Neural crest cell (in vitro differentiated cells): ENCODE data around the gene WNT5B. TPM values are rescaled to one million over a fixed set of nuclear protein-coding genes. Genes with fewer than 3 reads are reported as not detected.
A peak's percentile ranks its signal among the peaks of the same experiment; 100 is the strongest.

Experiments used
- DNase-seq: peaks from one replicate; pipeline ENCODE4 v3.0.0; 2021; ENCODE audit warnings: low read depth, mixed read lengths, low spot score
- H3K27ac Mint-ChIP-seq: one replicate; pipeline ENCODE4 v1.8.0; 2021; ENCODE audit warnings: mild to moderate bottlenecking, mixed read lengths; ENCODE audit not compliant: unreplicated experiment
- H3K27me3 Mint-ChIP-seq: 2 replicates; pipeline ENCODE4 v1.8.0; 2021; ENCODE audit warnings: low read depth, mild to moderate bottlenecking, mixed read lengths
- H3K36me3 Mint-ChIP-seq: 2 replicates; pipeline ENCODE4 v1.8.0; 2021; ENCODE audit warnings: low read depth, mild to moderate bottlenecking, mixed read lengths
- H3K4me1 Mint-ChIP-seq: 2 replicates; pipeline ENCODE4 v1.8.0; 2021; ENCODE audit warnings: mixed read lengths
- H3K4me3 Mint-ChIP-seq: one replicate; pipeline ENCODE4 v1.8.0; 2021; ENCODE audit warnings: mild to moderate bottlenecking, mixed read lengths
- H3K9me3 Mint-ChIP-seq: 2 replicates; pipeline ENCODE4 v1.8.0; 2021; ENCODE audit warnings: mixed read lengths
- total RNA-seq: library from RNA; stranded (reverse); gene quantifications from 2 replicates; pipeline ENCODE4 v1.2.1, GENCODE V29; 2021
- TF ChIP-seq, protein P1 (sequence below): fragments of 200-600 bp; sonication (generic); conservative IDR thresholded peaks from 2 replicates; pipeline ENCODE4 v1.5.0; 2021; ENCODE audit warnings: antibody characterized with exemption, mild to moderate bottlenecking

Gene WNT5B
- total RNA-seq, 1 donor from 2014 or later, result 14.2 TPM

DNA sequence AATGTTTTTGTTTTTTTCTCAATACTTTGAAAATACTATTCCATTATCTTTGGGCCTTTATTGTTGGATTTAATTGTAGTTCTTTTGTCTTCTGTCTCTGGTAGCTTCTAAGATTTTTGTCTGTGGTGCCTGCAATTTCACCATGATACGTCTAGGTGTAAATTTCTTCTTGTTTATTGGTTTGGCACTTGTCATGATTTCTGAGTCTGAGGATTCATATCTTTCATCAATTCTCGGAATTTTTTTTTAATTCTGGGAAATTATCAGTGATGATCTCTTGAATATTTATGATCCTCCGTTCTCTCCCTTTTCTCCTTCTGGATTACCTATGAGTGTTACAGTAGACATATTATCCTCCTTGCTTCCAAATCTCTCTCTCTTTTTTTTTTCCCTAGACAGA, 47.0 kb downstream of the WNT5B start:
- H3K4me1 Mint-ChIP-seq, result no peaks in the 10 kb centered on the region
- no peaks in the 10 kb centered on the region for H3K36me3 Mint-ChIP-seq
- H3K9me3 Mint-ChIP-seq, result no peaks in the 10 kb centered on the region
- TF ChIP-seq, protein P1, sequence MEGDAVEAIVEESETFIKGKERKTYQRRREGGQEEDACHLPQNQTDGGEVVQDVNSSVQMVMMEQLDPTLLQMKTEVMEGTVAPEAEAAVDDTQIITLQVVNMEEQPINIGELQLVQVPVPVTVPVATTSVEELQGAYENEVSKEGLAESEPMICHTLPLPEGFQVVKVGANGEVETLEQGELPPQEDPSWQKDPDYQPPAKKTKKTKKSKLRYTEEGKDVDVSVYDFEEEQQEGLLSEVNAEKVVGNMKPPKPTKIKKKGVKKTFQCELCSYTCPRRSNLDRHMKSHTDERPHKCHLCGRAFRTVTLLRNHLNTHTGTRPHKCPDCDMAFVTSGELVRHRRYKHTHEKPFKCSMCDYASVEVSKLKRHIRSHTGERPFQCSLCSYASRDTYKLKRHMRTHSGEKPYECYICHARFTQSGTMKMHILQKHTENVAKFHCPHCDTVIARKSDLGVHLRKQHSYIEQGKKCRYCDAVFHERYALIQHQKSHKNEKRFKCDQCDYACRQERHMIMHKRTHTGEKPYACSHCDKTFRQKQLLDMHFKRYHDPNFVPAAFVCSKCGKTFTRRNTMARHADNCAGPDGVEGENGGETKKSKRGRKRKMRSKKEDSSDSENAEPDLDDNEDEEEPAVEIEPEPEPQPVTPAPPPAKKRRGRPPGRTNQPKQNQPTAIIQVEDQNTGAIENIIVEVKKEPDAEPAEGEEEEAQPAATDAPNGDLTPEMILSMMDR, result no peak
- H3K27ac Mint-ChIP-seq, result no peak overlapping the region
- no peak for DNase-seq
- no peaks in the 10 kb centered on the region for H3K27me3 Mint-ChIP-seq
- H3K4me3 Mint-ChIP-seq, result no peak overlapping the region

DNA sequence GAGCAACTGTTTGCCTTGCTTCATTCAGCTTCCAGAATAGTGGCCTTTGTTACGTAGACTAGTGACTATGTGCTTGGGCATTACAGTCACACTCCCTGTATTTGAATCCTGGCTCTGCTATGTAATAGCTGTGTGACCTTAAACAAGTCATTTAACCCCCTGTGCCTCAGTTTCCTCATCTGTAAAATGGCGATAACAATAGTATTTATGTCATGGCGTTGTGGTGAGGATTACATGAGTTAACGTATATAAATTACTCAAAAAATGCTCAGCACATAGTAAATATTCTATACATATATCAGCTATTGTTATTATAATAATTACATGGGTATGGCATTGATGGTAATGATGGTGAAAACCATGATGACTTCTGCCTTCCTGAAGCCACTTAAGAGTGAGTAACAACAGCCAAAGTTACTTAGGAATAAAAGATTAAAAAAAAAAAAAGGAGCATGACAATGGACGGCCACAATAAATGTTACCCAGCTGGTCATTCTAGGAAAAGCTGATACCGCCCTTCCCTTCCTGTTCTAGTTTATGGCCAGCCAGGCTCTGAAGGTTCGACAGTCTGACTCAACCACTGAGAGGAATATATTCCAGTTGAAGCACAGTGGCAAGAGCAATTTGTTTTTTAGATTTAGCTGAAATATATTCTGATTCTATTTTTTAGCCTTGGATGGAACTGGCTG, 51.9 kb downstream of the WNT5B start:
- TF ChIP-seq, protein P1, result no peak

DNA sequence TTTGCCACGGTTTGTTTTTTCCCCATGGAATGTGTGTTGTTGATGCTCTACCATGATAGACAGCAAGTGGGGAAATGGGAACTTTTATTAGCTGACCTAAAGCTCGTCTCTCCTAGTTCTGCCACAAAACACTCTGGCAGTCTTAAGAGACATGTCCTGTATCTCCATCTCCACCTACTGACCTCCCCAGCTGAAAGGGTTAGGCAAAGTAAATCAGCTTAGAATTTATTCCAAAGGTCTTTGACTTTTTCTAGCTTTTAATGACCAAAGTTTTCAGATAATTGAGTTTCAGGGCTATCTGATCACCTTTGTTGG, 52.4 kb downstream of the WNT5B start:
- H3K4me1 Mint-ChIP-seq, result no peaks in the 10 kb centered on the region

More for the DNA sequence above, 51.9 kb downstream of the WNT5B start:
- H3K9me3 Mint-ChIP-seq, result no peaks in the 10 kb centered on the region
- H3K27ac Mint-ChIP-seq, result no peak overlapping the region
- H3K27me3 Mint-ChIP-seq, result no peaks in the 10 kb centered on the region
- H3K36me3 Mint-ChIP-seq, result no peaks in the 10 kb centered on the region
- no peak for DNase-seq
- H3K4me3 Mint-ChIP-seq, result no peak overlapping the region
- H3K4me1 Mint-ChIP-seq, result no peaks in the 10 kb centered on the region

DNA sequence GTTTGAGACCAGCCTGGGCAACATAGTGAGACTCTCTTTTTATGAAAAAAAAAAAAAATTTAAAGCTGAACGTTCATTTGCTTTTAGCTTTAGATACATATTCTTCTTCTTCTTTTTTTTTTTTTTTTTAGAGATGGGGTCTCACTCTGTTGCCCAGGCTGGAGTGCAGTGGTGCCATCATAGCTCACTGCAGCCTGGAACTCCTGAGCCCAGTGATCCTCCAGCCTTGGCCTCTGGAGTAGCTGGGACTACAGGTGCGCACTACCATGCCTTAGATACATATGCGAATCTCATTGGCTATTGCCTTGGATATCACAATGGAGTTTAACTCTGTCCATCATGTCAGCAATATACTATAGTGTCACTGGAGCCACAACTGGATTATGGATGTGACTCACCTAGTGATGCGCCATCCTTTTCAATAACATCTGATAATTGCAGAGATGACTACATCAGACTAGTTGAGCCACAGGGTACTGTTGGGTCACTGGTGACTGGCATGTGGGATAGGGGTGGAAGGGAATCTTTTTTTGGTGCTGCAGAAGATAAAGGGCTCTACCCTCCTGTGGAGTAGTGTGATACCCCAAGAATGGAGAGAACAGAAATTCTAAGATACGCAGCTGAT, 59.2 kb downstream of the WNT5B start:
- Mint-ChIP-seq H3K27ac (peak overlapping the region; percentile 30), H3K36me3 (no peaks in the 10 kb centered on the region), H3K4me1 (peaks cover 30% of the 10 kb centered on the region), H3K27me3 (no peaks in the 10 kb centered on the region), H3K4me3 (peak overlapping the region; percentile 78), H3K9me3 (no peaks in the 10 kb centered on the region)
- TF ChIP-seq, protein P1, result no peak
- no peak for DNase-seq

More for the DNA sequence above, 52.4 kb downstream of the WNT5B start:
- no peak overlapping the region for H3K27ac Mint-ChIP-seq
- no peak overlapping the region for H3K4me3 Mint-ChIP-seq
- no peaks in the 10 kb centered on the region for H3K27me3 Mint-ChIP-seq
- H3K36me3 Mint-ChIP-seq, result no peaks in the 10 kb centered on the region
- no peaks in the 10 kb centered on the region for H3K9me3 Mint-ChIP-seq
- DNase-seq, result no peak
- TF ChIP-seq, protein P1, result no peak

DNA sequence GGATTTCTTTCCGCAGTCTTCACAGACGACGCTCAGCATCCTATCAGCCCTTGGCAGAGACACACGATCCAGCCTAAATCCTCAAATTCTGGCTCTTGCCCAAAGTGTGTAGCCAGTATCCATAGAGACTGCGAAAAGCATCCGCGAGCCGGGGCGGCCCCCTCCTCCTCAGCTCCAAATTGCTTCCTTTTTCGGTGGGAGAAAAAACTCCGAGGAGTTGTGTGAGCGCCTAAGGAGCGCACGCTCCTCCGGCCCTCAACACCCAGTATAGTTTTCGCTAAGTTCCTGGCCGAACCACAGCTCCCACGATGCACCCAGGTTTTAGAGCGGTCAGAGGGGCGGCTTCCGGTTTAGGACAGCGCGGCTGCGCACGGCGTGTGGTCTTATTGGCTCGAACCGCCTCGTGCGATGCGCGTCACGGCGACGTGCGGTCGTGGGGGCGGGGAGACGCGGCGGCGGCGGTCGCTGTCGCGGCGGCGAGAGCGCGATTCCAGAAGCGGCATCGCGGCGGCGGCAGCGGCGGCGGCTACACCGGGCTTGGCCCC, 61.6 kb downstream of the WNT5B start, which contains the start of gene ADIPOR2:
Gene ADIPOR2, plus strand, starts transcription at position 493 of the 545 bp plus-strand sequence. CDS start 63,274 bp downstream, outside the sequence.
- Mint-ChIP-seq H3K27ac (peak within 1 kb of the TSS; percentile 99), H3K9me3 (no peaks in the 10 kb centered on the region), H3K27me3 (no peaks in the 10 kb centered on the region), H3K36me3 (peaks cover 2% of the 10 kb centered on the region), H3K4me3 (peak within 1 kb of the TSS; percentile 97), H3K4me1 (peaks cover 35% of the 10 kb centered on the region)
- peak; percentile 84 for DNase-seq
- TF ChIP-seq, protein P1, result no peak
